ENCODE data around the gene REPS2. TPM values are rescaled to one million over a fixed set of nuclear protein-coding genes. Genes with fewer than 3 reads are reported as not detected.

The REPS2 gene
- total RNA-seq, 1 donor from 2014 or later = 1.2 TPM

GRCh38 chrX:17023661-17024060, 77.2 kb downstream of the REPS2 start:
- no peak overlapping the region for H2AFZ ChIP-seq (ENCODE audit: low read depth, low read length)
- Mint-ChIP-seq H3K27ac (ENCODE audit: unreplicated experiment) (no peak overlapping the region), H3K4me3 (ENCODE audit: unreplicated experiment) (no peak overlapping the region), H3K9me3 (ENCODE audit: unreplicated experiment) (no peaks in the 10 kb centered on the region), H3K27me3 (ENCODE audit: low read depth, unreplicated experiment) (no peaks in the 10 kb centered on the region), H3K36me3 (ENCODE audit: low read depth, unreplicated experiment) (no peaks in the 10 kb centered on the region), H3K4me1 (ENCODE audit: low read depth, unreplicated experiment) (peaks cover 6% of the 10 kb centered on the region)
- FAIRE-seq = no peak
- H3K4me1 ChIP-seq (ENCODE audit: insufficient read depth, low read length) = no peaks in the 10 kb centered on the region
- no peaks in the 10 kb centered on the region for H4K20me1 ChIP-seq (ENCODE audit: insufficient read depth, low read length)
- no peaks in the 10 kb centered on the region for H3K27me3 ChIP-seq (ENCODE audit: insufficient read depth, low read length)
- no peaks in the 10 kb centered on the region for H3K79me2 ChIP-seq (ENCODE audit: insufficient read depth, low read length)
- no peak overlapping the region for H3K4me2 ChIP-seq (ENCODE audit: low read length)
- no peaks in the 10 kb centered on the region for H3K9me3 ChIP-seq (ENCODE audit: insufficient read depth, low read depth, low read length)
- TF ChIP-seq EZH2 (IDR thresholded peaks at IDR 0.05; ENCODE audit: insufficient read depth, low read length) (no peak), CTCF (IDR thresholded peaks at IDR 0.05; ENCODE audit: insufficient read depth, low read depth, low read length) (no peak)
- DNase-seq (ENCODE audit: low read depth) = no peak
- H3K9ac ChIP-seq (ENCODE audit: low read length) = no peak overlapping the region
- H3K4me3 ChIP-seq (ENCODE audit: insufficient read depth, low read depth, low read length) = no peak overlapping the region
- H3K36me3 ChIP-seq (ENCODE audit: insufficient read depth, low read length) = no peaks in the 10 kb centered on the region
- no peak overlapping the region for H3K27ac ChIP-seq (ENCODE audit: low read depth, low read length)

DNA sequence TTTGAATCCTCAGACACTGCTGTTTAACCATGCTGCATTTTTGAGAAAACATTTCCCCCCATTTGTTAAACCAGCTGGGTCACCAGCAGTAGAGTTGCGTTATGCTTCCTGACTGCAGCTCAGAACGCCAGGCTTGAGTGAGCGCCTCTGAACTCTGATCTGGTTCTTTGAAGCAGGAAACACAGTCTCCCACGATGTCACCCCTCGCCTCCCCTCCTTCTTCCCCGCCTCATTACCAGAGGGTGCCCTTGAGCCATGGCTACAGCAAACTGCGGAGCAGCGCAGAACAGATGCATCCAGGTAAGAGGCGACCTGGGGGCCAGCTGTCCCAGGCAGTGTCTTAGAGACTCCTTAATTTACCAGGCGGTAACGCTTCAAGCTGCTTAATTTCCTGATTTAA, 78.4 kb downstream of the REPS2 start:
- H3K4me3 Mint-ChIP-seq (ENCODE audit: unreplicated experiment) = no peak overlapping the region

GRCh38 chrX:17025621-17026302, 79.3 kb downstream of the REPS2 start:
- no peak for FAIRE-seq
- H3K4me1 Mint-ChIP-seq (ENCODE audit: low read depth, unreplicated experiment) = peaks cover 6% of the 10 kb centered on the region

More for the DNA sequence above, 78.4 kb downstream of the REPS2 start:
- H3K79me2 ChIP-seq (ENCODE audit: insufficient read depth, low read length) = no peaks in the 10 kb centered on the region
- FAIRE-seq (peak; percentile 54), DNase-seq (ENCODE audit: low read depth) (no peak)
- no peak overlapping the region for H3K4me2 ChIP-seq (ENCODE audit: low read length)
- H3K36me3 ChIP-seq (ENCODE audit: insufficient read depth, low read length) = no peaks in the 10 kb centered on the region
- H3K4me3 ChIP-seq (ENCODE audit: insufficient read depth, low read depth, low read length) = no peak overlapping the region
- Mint-ChIP-seq H3K36me3 (ENCODE audit: low read depth, unreplicated experiment) (no peaks in the 10 kb centered on the region), H3K27ac (ENCODE audit: unreplicated experiment) (no peak overlapping the region), H3K4me1 (ENCODE audit: low read depth, unreplicated experiment) (peaks cover 6% of the 10 kb centered on the region), H3K27me3 (ENCODE audit: low read depth, unreplicated experiment) (no peaks in the 10 kb centered on the region), H3K9me3 (ENCODE audit: unreplicated experiment) (no peaks in the 10 kb centered on the region)
- H3K27ac ChIP-seq (ENCODE audit: low read depth, low read length) = no peak overlapping the region
- no peaks in the 10 kb centered on the region for H4K20me1 ChIP-seq (ENCODE audit: insufficient read depth, low read length)
- no peaks in the 10 kb centered on the region for H3K27me3 ChIP-seq (ENCODE audit: insufficient read depth, low read length)
- no peaks in the 10 kb centered on the region for H3K4me1 ChIP-seq (ENCODE audit: insufficient read depth, low read length)
- no peak for TF ChIP-seq EZH2 (IDR thresholded peaks at IDR 0.05; ENCODE audit: insufficient read depth, low read length)
- no peaks in the 10 kb centered on the region for H3K9me3 ChIP-seq (ENCODE audit: insufficient read depth, low read depth, low read length)
- no peak overlapping the region for H2AFZ ChIP-seq (ENCODE audit: low read depth, low read length)
- H3K9ac ChIP-seq (ENCODE audit: low read length) = no peak overlapping the region

More at GRCh38 chrX:17025621-17026302, 79.3 kb downstream of the REPS2 start:
- no peak for DNase-seq (ENCODE audit: low read depth)
- Histone ChIP-seq H4K20me1 (ENCODE audit: insufficient read depth, low read length) (no peaks in the 10 kb centered on the region), H3K27me3 (ENCODE audit: insufficient read depth, low read length) (no peaks in the 10 kb centered on the region), H3K79me2 (ENCODE audit: insufficient read depth, low read length) (no peaks in the 10 kb centered on the region), H3K4me3 (ENCODE audit: insufficient read depth, low read depth, low read length) (no peak overlapping the region), H3K9ac (ENCODE audit: low read length) (no peak overlapping the region), H3K36me3 (ENCODE audit: insufficient read depth, low read length) (no peaks in the 10 kb centered on the region), H3K4me2 (ENCODE audit: low read length) (no peak overlapping the region), H3K9me3 (ENCODE audit: insufficient read depth, low read depth, low read length) (no peaks in the 10 kb centered on the region), H3K4me1 (ENCODE audit: insufficient read depth, low read length) (no peaks in the 10 kb centered on the region), H3K27ac (ENCODE audit: low read depth, low read length) (no peak overlapping the region), H2AFZ (ENCODE audit: low read depth, low read length) (no peak overlapping the region)
- H3K4me3 Mint-ChIP-seq (ENCODE audit: unreplicated experiment) = no peak overlapping the region
- no peaks in the 10 kb centered on the region for H3K9me3 Mint-ChIP-seq (ENCODE audit: unreplicated experiment)
- H3K27ac Mint-ChIP-seq (ENCODE audit: unreplicated experiment) = no peak overlapping the region
- TF ChIP-seq CTCF (IDR thresholded peaks at IDR 0.05; ENCODE audit: insufficient read depth, low read depth, low read length) = no peak
- no peak for TF ChIP-seq EZH2 (IDR thresholded peaks at IDR 0.05; ENCODE audit: insufficient read depth, low read length)
- H3K36me3 Mint-ChIP-seq (ENCODE audit: low read depth, unreplicated experiment) = no peaks in the 10 kb centered on the region
- H3K27me3 Mint-ChIP-seq (ENCODE audit: low read depth, unreplicated experiment) = no peaks in the 10 kb centered on the region

All from astrocyte (in vitro differentiated cells and primary cell).